Uterus (tissue), 2 donors: Measurements from ENCODE around the gene ESPN.

Experiments used
- CTCF ChIP-seq, 4 experiments: fragments of 200-600 bp in 2 of 4; fragments of 450-650 bp in 2 of 4; sonication (generic) in 2 of 4; IDR thresholded peaks; one replicate each; pipeline ENCODE4 v1.5.1; 2016 to 2019; ENCODE audit warnings: antibody characterized with exemption in 4 of 4, mild to moderate bottlenecking in 2 of 4, moderate library complexity in 1 of 4
- POLR2A ChIP-seq, 2 donors: fragments of 450-650 bp; IDR thresholded peaks; one replicate each; pipeline ENCODE4 v1.6.1; 2016; ENCODE audit warnings: antibody characterized with exemption in 2 of 2, mild to moderate bottlenecking in 1 of 2, moderate library complexity in 1 of 2

GRCh38 chr1:6410248-6410893 lies 14.2 kb upstream of the ESPN start:
- no peak for TF ChIP-seq CTCF (IDR thresholded peaks at IDR 0.05)
- TF ChIP-seq POLR2A (IDR thresholded peaks at IDR 0.05), result no peak
